Lower lobe of right lung (tissue), 2 donors: ENCODE data around the gene VRK1. TPM values are rescaled to one million over a fixed set of nuclear protein-coding genes. Genes with fewer than 3 reads are reported as not detected.

Experiments used
- ATAC-seq, 2 donors: fragments of 200-7000 bp; cut with Tn5 transposase; one replicate each; pipeline ENCODE4 v1.9.1; 2020 to 2022; ENCODE audit warnings: mild to moderate bottlenecking in 2 of 2, moderate library complexity in 2 of 2
- DNase-seq: peaks from one replicate; pipeline ENCODE4 v3.0.0-alpha.2; 2020
- H3K27ac ChIP-seq: fragments of 200-600 bp; one replicate; pipeline ENCODE4 v1.8.0; 2022
- H3K27me3 ChIP-seq: fragments of 200-600 bp; one replicate; pipeline ENCODE4 v1.8.0; 2022; ENCODE audit warnings: low read depth
- H3K36me3 ChIP-seq: fragments of 200-600 bp; one replicate; pipeline ENCODE4 v1.8.0; 2022; ENCODE audit warnings: mild to moderate bottlenecking
- H3K4me1 ChIP-seq: fragments of 200-600 bp; one replicate; pipeline ENCODE4 v1.8.0; 2022
- H3K4me3 ChIP-seq: fragments of 200-600 bp; one replicate; pipeline ENCODE4 v1.8.0; 2022; ENCODE audit warnings: mild to moderate bottlenecking
- H3K9me3 ChIP-seq: fragments of 200-600 bp; one replicate; pipeline ENCODE4 v1.8.0; 2022
- CTCF ChIP-seq: fragments of 200-600 bp; IDR thresholded peaks from one replicate; pipeline ENCODE4 v1.8.0; 2022; ENCODE audit warnings: antibody characterized with exemption, mild to moderate bottlenecking
- intact Hi-C: fragments of 100-400 bp; cut with DNase I; formaldehyde crosslinking; loops from one replicate; pipeline ENCODE4 v1.11.0; 2022
- total RNA-seq: library from RNA; stranded (reverse); fragmentation: NEBNext Ultra II Directional; extraction: Animal tissue kit (Norgen Biotek cat#: 25700); gene quantifications from one replicate; pipeline ENCODE4 v1.2.1, GENCODE V29; 2021
- donor health status: DM: no; HTN: yes; CAD: no; lungs with severe emphysema.

The VRK1 gene
- total RNA-seq, 1 donor from 2014 or later = 9.5 TPM

- Histone ChIP-seq H3K9me3 (no peaks in the 10 kb centered on the region), H3K4me1 (no peaks in the 10 kb centered on the region), H3K36me3 (no peaks in the 10 kb centered on the region), H3K27me3 (no peaks in the 10 kb centered on the region), H3K27ac (no peak overlapping the region), H3K4me3 (no peak overlapping the region)
- no peak for ATAC-seq
- intact Hi-C loops = no loop called here
- no peak for DNase-seq
- TF ChIP-seq CTCF = no peak
Measured at GRCh38 chr14:96929950-96930349, 132.8 kb downstream of the VRK1 start.

- H3K4me1 ChIP-seq = no peaks in the 10 kb centered on the region
- no peak overlapping the region for H3K27ac ChIP-seq
- intact Hi-C loops = no loop called here
- H3K27me3 ChIP-seq = no peaks in the 10 kb centered on the region
- H3K36me3 ChIP-seq = no peaks in the 10 kb centered on the region
- ATAC-seq (no peak), DNase-seq (no peak)
- no peaks in the 10 kb centered on the region for H3K9me3 ChIP-seq
- no peak overlapping the region for H3K4me3 ChIP-seq
- TF ChIP-seq CTCF = no peak
Measured at GRCh38 chr14:96930526-96930925, 133.3 kb downstream of the VRK1 start.
